ENCODE results near the gene CDKAL1. TPM values are rescaled to one million over a fixed set of nuclear protein-coding genes. Genes with fewer than 3 reads are reported as not detected.

The CDKAL1 gene
- total RNA-seq, 3 donors from 2014 or later, result 13.0 to 27.2 (median 18.0) TPM

GRCh38 chr6:21171801-21172200 is 637.5 kb downstream of the CDKAL1 start:
- intact Hi-C loops (cut with DNase I; ENCODE audit: low total_unique reads), result no loop called here
- H3K27ac ChIP-seq, result no peak overlapping the region
- no peak overlapping the region for H3K4me3 ChIP-seq
- no peak for TF ChIP-seq POLR2AphosphoS5 (IDR thresholded peaks at IDR 0.05)
- no peak for TF ChIP-seq CTCF (IDR thresholded peaks at IDR 0.05)
- no peak for TF ChIP-seq POLR2A (IDR thresholded peaks at IDR 0.05)
- no peaks in the 10 kb centered on the region for H3K9me3 ChIP-seq
- DNase-seq (ENCODE audit: low spot score in 2 of 2), result no peak
- no peaks in the 10 kb centered on the region for H3K36me3 ChIP-seq
- no peaks in the 10 kb centered on the region for H3K4me1 ChIP-seq
- no peaks in the 10 kb centered on the region for H3K27me3 ChIP-seq

- Histone ChIP-seq H3K4me3 (no peak overlapping the region), H3K9me3 (no peaks in the 10 kb centered on the region), H3K27ac (no peak overlapping the region), H3K36me3 (no peaks in the 10 kb centered on the region), H3K4me1 (no peaks in the 10 kb centered on the region), H3K27me3 (no peaks in the 10 kb centered on the region)
- no peak for DNase-seq (ENCODE audit: low spot score in 2 of 2)
- intact Hi-C loops (cut with DNase I; ENCODE audit: low total_unique reads), result no loop called here
- no peak for TF ChIP-seq POLR2A (IDR thresholded peaks at IDR 0.05)
- no peak for TF ChIP-seq CTCF (IDR thresholded peaks at IDR 0.05)
- TF ChIP-seq POLR2AphosphoS5 (IDR thresholded peaks at IDR 0.05), result no peak
Measured at GRCh38 chr6:21173031-21173430, 638.8 kb downstream of the CDKAL1 start.

GRCh38 chr6:21173678-21174077 is 639.4 kb downstream of the CDKAL1 start:
- TF ChIP-seq POLR2AphosphoS5 (IDR thresholded peaks at IDR 0.05), result no peak
- TF ChIP-seq CTCF (IDR thresholded peaks at IDR 0.05), result no peak
- TF ChIP-seq POLR2A (IDR thresholded peaks at IDR 0.05), result no peak
- intact Hi-C loops (cut with DNase I; ENCODE audit: low total_unique reads), result no loop called here
- no peak for DNase-seq (ENCODE audit: low spot score in 2 of 2)

GRCh38 chr6:21176197-21176596 is 641.9 kb downstream of the CDKAL1 start:
- H3K9me3 ChIP-seq, result no peaks in the 10 kb centered on the region
- DNase-seq (ENCODE audit: low spot score in 2 of 2), result no peak
- TF ChIP-seq POLR2A (IDR thresholded peaks at IDR 0.05) (no peak), CTCF (IDR thresholded peaks at IDR 0.05) (no peak), POLR2AphosphoS5 (IDR thresholded peaks at IDR 0.05) (no peak)
- no peak overlapping the region for H3K4me3 ChIP-seq
- no peak overlapping the region for H3K27ac ChIP-seq
- intact Hi-C loops (cut with DNase I; ENCODE audit: low total_unique reads), result no loop called here
- no peaks in the 10 kb centered on the region for H3K4me1 ChIP-seq
- H3K27me3 ChIP-seq, result no peaks in the 10 kb centered on the region
- no peaks in the 10 kb centered on the region for H3K36me3 ChIP-seq

More at GRCh38 chr6:21173678-21174077, 639.4 kb downstream of the CDKAL1 start:
- H3K4me1 ChIP-seq, result no peaks in the 10 kb centered on the region
- no peak overlapping the region for H3K27ac ChIP-seq
- H3K4me3 ChIP-seq, result no peak overlapping the region
- H3K9me3 ChIP-seq, result no peaks in the 10 kb centered on the region
- H3K36me3 ChIP-seq, result no peaks in the 10 kb centered on the region
- H3K27me3 ChIP-seq, result no peaks in the 10 kb centered on the region

GRCh38 chr6:21180155-21180554 is 645.9 kb downstream of the CDKAL1 start:
- no peaks in the 10 kb centered on the region for H3K9me3 ChIP-seq
- no peaks in the 10 kb centered on the region for H3K4me1 ChIP-seq
- intact Hi-C loops (cut with DNase I; ENCODE audit: low total_unique reads), result no loop called here
- DNase-seq (ENCODE audit: low spot score in 2 of 2), result no peak
- no peak overlapping the region for H3K27ac ChIP-seq
- TF ChIP-seq POLR2AphosphoS5 (IDR thresholded peaks at IDR 0.05), result no peak
- TF ChIP-seq POLR2A (IDR thresholded peaks at IDR 0.05), result no peak
- no peak for TF ChIP-seq CTCF (IDR thresholded peaks at IDR 0.05)
- H3K27me3 ChIP-seq, result no peaks in the 10 kb centered on the region
- H3K36me3 ChIP-seq, result peaks cover 3% of the 10 kb centered on the region
- H3K4me3 ChIP-seq, result no peak overlapping the region
